Panc1 (cell line): ENCODE measurements around the gene S100A1. TPM values are rescaled to one million over a fixed set of nuclear protein-coding genes. Genes with fewer than 3 reads are reported as not detected.

Source experiments
- ATAC-seq: fragments of 200-7000 bp; cut with Tn5 transposase; 2 replicates; pipeline ENCODE4 v1.9.1; 2020; ENCODE audit warnings: mild to moderate bottlenecking, moderate library complexity
- BruUV-seq: library from RNA; stranded (reverse); fragments of 400-500 nt; replicated peaks from 2 replicates; lab custom pipeline; 2021; lab: Mats Ljungman, UMichigan
- CTCF ChIA-PET: fragments of 300-600 bp; sonication (Branson Sonifier 250); formaldehyde crosslinking; loops from one replicate; lab custom pipeline; 2022; ENCODE audit warnings: antibody characterized with exemption; lab: Charles Lee
- POLR2A ChIA-PET: fragments of 300-600 bp; sonication (Branson Sonifier 250); formaldehyde crosslinking; loops from one replicate; lab custom pipeline; 2022; ENCODE audit warnings: antibody characterized with exemption; lab: Charles Lee
- DNase-seq: peaks from one replicate; pipeline ENCODE4 v3.0.0-alpha.2; 2010; ENCODE audit warnings: low read depth, low spot score
- H3K27ac ChIP-seq: 2 replicates; pipeline ENCODE4 v1.5.1; 2011; ENCODE audit warnings: mild to moderate bottlenecking, low read length, inconsistent platforms
- H3K27me3 ChIP-seq: fragments of 200-500 bp; sonication (Bioruptor generic); 2 replicates; pipeline ENCODE4 v1.6.0; 2014; ENCODE audit warnings: low read length, inconsistent platforms; ENCODE audit not compliant: control insufficient read depth, insufficient read depth
- H3K36me3 ChIP-seq: fragments of 200-500 bp; sonication (Bioruptor generic); 2 replicates; pipeline ENCODE4 v1.5.1; 2014; ENCODE audit warnings: inconsistent platforms, mild to moderate bottlenecking, low read length, moderate library complexity; ENCODE audit not compliant: control insufficient read depth, insufficient read depth
- H3K4me1 ChIP-seq: 2 replicates; pipeline ENCODE4 v1.5.1; 2011; ENCODE audit warnings: inconsistent platforms, mild to moderate bottlenecking, low read length, moderate library complexity; ENCODE audit not compliant: control insufficient read depth, insufficient read depth
- H3K4me3 ChIP-seq, 2 experiments: 2 replicates each; pipeline ENCODE4 v1.5.1; 2011 to 2012; ENCODE audit warnings: low read depth in 2 of 2, low read length in 2 of 2, mild to moderate bottlenecking in 2 of 2, inconsistent platforms in 1 of 2, moderate library complexity in 1 of 2
- H3K9me3 ChIP-seq: fragments of 200-500 bp; sonication (Bioruptor generic); 2 replicates; pipeline ENCODE4 v1.5.1; 2014; ENCODE audit warnings: low read depth, mild to moderate bottlenecking, inconsistent platforms, low read length, moderate library complexity; ENCODE audit not compliant: control insufficient read depth, insufficient read depth
- POLR2AphosphoS5 ChIP-seq: IDR thresholded peaks from 2 replicates; pipeline ENCODE4 v1.6.1; 2012; ENCODE audit warnings: mild to moderate bottlenecking, low read depth, low read length, moderate library complexity
- SIN3A ChIP-seq: IDR thresholded peaks from 2 replicates; pipeline ENCODE4 v1.6.1; 2012; ENCODE audit warnings: low read depth, mild to moderate bottlenecking, low read length, moderate library complexity, borderline replicate concordance; ENCODE audit not compliant: insufficient read depth
- TCF7L2 ChIP-seq: IDR thresholded peaks from 2 replicates; pipeline ENCODE4 v1.6.1; 2011; ENCODE audit warnings: mild to moderate bottlenecking, low read depth, low read length, inconsistent platforms
- in situ Hi-C: cut with HindIII; loops from 2 replicates; pipeline ENCODE4 v1.10.0; 2016; ENCODE audit warnings: low sequenced_read_pairs, low pct_unique_long_range_greater_than_20kb
- intact Hi-C: fragments of 100-400 bp; cut with micrococcal nuclease; formaldehyde crosslinking; loops from one replicate; pipeline ENCODE4 v1.10.0; 2022; ENCODE audit not compliant: unreplicated experiment
- total RNA-seq: library from RNA; stranded (reverse); gene quantifications from one replicate; pipeline ENCODE4 v1.2.1, GENCODE V29; 2021; ENCODE audit not compliant: unreplicated experiment
- TF ChIP-seq, protein P1 (sequence below): fragments of 450-650 bp; IDR thresholded peaks from 2 replicates; pipeline ENCODE4 v1.5.1; 2017; ENCODE audit warnings: mild to moderate bottlenecking
- TF ChIP-seq, protein P2 (sequence below), 2 experiments: IDR thresholded peaks; 2 replicates each; pipeline ENCODE4 v1.6.1; 2011 to 2012; ENCODE audit warnings: low read depth in 2 of 2, control low read depth in 1 of 2, low read length in 1 of 2, mild to moderate bottlenecking in 1 of 2, moderate library complexity in 1 of 2; ENCODE audit not compliant: insufficient read depth in 1 of 2

S100A1 gene
- total RNA-seq, 1 experiment from 2014 or later: 2.9 TPM

DNA sequence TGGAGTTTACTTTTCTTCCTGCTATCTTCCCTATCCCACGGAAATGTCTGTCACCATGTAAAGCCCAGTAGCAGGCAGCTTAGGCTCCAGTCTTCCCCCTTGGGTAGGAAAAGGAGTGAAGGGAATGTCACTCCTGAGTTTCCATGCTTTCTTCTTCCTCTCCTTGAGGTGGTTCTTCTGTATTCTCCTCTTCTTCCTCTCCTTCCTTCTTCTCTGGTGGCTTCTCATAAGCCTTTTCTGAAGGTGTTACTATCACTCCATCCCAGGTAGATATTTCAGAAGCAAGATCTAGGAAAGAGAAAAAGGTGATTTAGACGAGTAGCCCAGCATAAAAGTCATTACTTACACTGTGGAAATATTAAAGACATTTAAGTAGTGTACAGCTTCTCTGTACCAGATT is 34.0 kb downstream of the S100A1 start:
- in situ Hi-C loops: no loop called here
- TSS peak; percentile 82 for BruUV-seq
- Histone ChIP-seq H3K36me3 (peaks cover 39% of the 10 kb centered on the region), H3K9me3 (no peaks in the 10 kb centered on the region), H3K4me3 (no peak overlapping the region), H3K27me3 (no peaks in the 10 kb centered on the region), H3K4me1 (peaks cover 11% of the 10 kb centered on the region; the same call in 1 of the 2 replicates), H3K27ac (no peak overlapping the region)
- TF ChIP-seq POLR2AphosphoS5 (no peak), TCF7L2 (no peak), SIN3A (no peak)
- TF ChIP-seq, protein P1, sequence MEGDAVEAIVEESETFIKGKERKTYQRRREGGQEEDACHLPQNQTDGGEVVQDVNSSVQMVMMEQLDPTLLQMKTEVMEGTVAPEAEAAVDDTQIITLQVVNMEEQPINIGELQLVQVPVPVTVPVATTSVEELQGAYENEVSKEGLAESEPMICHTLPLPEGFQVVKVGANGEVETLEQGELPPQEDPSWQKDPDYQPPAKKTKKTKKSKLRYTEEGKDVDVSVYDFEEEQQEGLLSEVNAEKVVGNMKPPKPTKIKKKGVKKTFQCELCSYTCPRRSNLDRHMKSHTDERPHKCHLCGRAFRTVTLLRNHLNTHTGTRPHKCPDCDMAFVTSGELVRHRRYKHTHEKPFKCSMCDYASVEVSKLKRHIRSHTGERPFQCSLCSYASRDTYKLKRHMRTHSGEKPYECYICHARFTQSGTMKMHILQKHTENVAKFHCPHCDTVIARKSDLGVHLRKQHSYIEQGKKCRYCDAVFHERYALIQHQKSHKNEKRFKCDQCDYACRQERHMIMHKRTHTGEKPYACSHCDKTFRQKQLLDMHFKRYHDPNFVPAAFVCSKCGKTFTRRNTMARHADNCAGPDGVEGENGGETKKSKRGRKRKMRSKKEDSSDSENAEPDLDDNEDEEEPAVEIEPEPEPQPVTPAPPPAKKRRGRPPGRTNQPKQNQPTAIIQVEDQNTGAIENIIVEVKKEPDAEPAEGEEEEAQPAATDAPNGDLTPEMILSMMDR: no peak
- TF ChIP-seq, protein P2, sequence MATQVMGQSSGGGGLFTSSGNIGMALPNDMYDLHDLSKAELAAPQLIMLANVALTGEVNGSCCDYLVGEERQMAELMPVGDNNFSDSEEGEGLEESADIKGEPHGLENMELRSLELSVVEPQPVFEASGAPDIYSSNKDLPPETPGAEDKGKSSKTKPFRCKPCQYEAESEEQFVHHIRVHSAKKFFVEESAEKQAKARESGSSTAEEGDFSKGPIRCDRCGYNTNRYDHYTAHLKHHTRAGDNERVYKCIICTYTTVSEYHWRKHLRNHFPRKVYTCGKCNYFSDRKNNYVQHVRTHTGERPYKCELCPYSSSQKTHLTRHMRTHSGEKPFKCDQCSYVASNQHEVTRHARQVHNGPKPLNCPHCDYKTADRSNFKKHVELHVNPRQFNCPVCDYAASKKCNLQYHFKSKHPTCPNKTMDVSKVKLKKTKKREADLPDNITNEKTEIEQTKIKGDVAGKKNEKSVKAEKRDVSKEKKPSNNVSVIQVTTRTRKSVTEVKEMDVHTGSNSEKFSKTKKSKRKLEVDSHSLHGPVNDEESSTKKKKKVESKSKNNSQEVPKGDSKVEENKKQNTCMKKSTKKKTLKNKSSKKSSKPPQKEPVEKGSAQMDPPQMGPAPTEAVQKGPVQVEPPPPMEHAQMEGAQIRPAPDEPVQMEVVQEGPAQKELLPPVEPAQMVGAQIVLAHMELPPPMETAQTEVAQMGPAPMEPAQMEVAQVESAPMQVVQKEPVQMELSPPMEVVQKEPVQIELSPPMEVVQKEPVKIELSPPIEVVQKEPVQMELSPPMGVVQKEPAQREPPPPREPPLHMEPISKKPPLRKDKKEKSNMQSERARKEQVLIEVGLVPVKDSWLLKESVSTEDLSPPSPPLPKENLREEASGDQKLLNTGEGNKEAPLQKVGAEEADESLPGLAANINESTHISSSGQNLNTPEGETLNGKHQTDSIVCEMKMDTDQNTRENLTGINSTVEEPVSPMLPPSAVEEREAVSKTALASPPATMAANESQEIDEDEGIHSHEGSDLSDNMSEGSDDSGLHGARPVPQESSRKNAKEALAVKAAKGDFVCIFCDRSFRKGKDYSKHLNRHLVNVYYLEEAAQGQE (IDR thresholded peaks at IDR 0.05; ENCODE audit: insufficient read depth in 1 of 2, low read depth in 2 of 2, low read length in 1 of 2): no peak
- CTCF ChIA-PET: no interaction called here
- intact Hi-C loops: loop anchor here (5.0 kb wide), 1 partner anchor 155 kb away; no protein-coding TSS in a partner anchor
- POLR2A ChIA-PET: no interaction called here
- ATAC-seq: no peak
- no peak for DNase-seq

DNA sequence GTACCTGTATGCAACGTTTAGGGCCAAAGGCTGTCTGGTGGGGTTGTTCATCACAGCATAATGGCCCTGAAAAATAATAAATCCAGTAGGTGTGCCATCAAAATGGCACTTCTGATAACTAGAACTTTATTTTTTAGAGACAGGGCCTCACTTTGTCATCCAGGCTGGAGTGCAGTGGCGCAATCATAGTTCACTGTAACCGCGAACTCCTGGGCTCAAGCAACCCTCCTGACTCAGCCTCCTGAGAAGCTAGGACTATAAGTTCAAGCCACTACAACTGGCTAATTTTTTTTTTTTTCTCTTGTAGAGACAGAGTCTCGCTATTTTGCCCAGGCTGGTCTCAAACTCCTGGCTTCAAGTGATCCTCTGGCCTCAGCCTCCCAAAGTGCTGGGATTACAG is 35.0 kb downstream of the S100A1 start:
- Histone ChIP-seq H3K4me1 (peaks cover 12% of the 10 kb centered on the region; the same call in 1 of the 2 replicates), H3K27ac (no peak overlapping the region), H3K36me3 (peaks cover 47% of the 10 kb centered on the region), H3K4me3 (no peak overlapping the region), H3K27me3 (no peaks in the 10 kb centered on the region), H3K9me3 (no peaks in the 10 kb centered on the region)
- TF ChIP-seq SIN3A (no peak), POLR2AphosphoS5 (no peak), TCF7L2 (no peak)
- TF ChIP-seq, protein P1: no peak
- TF ChIP-seq, protein P2 (IDR thresholded peaks at IDR 0.05; ENCODE audit: insufficient read depth in 1 of 2, low read depth in 2 of 2, low read length in 1 of 2): no peak
- CTCF ChIA-PET: interaction anchor here (0.7 kb wide), 1 partner anchor 29 kb away, joined by 5 read pairs; the partner anchor contains the start of gene CHTOP
- no peak for DNase-seq
- in situ Hi-C loops (no loop called here), intact Hi-C loops (loop anchor here (5.0 kb wide), 1 partner anchor 156 kb away; no protein-coding TSS in a partner anchor)
- BruUV-seq: no TSS peak
- no peak for ATAC-seq
- POLR2A ChIA-PET: no interaction called here
